ENCODE measurements around the gene LYVE1. TPM values are rescaled to one million over a fixed set of nuclear protein-coding genes. Genes with fewer than 3 reads are reported as not detected.

The LYVE1 gene
- total RNA-seq, 4 donors from 2014 or later, result 106 to 359 (median 275) TPM

DNA sequence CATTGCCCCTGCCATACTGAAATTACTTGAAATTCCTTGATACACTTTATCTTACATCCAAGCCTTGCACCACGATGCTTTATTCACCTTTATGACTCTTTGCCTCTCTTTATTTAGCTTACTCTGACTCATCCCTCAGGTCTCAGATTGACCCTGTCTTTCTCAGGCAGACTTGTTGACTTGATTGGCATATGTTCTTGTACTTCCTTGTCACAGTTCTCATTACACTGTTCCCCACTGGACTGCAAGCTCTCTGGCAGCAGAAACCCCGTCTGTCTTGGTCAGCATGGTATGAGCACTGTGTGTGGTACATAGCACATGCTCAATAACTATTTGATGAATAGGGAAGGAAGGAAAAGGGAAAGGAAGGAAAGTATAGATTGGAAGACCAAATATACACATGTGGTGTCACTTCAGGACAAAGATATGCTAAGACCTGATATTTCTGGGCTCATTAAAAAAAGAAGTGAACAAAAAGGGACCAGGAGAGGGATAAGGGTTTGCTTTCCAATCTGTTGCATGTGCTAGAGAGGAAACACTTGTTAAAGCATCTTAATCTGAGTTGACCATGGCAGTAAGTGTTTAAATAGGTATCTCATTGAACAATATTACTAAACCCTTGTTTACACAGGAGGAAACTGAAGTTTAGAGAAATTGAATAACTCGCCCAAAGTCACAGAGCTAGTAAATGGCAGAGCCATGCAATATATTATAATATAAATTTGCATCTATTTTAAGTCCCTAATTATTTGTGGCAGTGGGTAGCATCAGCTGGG lies 7.2 kb downstream of the LYVE1 start:
- ATAC-seq (ENCODE audit: low FRiP score) (no peak), DNase-seq (ENCODE audit: low spot score) (no peak)
- TF ChIP-seq, protein P1, sequence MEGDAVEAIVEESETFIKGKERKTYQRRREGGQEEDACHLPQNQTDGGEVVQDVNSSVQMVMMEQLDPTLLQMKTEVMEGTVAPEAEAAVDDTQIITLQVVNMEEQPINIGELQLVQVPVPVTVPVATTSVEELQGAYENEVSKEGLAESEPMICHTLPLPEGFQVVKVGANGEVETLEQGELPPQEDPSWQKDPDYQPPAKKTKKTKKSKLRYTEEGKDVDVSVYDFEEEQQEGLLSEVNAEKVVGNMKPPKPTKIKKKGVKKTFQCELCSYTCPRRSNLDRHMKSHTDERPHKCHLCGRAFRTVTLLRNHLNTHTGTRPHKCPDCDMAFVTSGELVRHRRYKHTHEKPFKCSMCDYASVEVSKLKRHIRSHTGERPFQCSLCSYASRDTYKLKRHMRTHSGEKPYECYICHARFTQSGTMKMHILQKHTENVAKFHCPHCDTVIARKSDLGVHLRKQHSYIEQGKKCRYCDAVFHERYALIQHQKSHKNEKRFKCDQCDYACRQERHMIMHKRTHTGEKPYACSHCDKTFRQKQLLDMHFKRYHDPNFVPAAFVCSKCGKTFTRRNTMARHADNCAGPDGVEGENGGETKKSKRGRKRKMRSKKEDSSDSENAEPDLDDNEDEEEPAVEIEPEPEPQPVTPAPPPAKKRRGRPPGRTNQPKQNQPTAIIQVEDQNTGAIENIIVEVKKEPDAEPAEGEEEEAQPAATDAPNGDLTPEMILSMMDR (IDR thresholded peaks at IDR 0.05), result no peak

DNA sequence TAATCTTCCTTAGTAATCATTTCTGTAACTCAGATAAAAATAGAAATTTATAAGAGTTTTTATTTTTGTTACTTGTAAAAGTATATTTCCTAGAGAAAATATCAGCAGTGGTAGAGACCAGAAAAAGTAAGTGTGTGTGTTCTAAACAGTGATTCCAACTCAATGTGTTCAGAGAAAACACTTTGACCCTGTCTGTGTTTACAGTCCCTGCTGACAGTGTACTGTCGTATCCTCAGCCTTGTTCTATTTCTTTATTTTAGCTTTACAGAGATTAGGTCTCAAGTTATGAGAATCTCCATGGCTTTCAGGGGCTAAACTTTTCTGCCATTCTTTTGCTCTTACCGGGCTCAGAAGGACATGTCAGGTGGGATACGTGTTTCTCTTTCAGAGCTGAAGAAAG lies 10.2 kb downstream of the LYVE1 start:
- ATAC-seq (ENCODE audit: low FRiP score), result no peak
- no peak for DNase-seq (ENCODE audit: low spot score)
- TF ChIP-seq, protein P1 (IDR thresholded peaks at IDR 0.05), result no peak

DNA sequence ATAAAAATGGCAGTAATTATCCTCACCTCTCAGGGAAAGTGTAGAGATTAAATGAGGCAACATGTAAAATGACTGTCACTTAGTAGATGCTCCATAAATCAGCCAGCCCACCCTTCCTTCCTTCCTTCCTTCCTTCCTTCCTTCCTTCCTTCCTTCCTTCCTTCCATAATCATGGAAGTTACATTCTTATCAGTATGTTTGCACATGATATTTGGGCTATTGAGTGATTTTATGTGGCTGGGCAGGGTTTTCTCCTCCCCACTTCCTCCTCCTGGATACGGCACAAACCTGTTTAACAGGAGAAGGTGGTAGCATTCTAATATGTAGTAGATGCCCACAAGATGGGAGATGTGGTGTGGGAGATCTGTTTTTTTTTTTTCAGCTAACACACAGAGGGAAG lies 11.9 kb downstream of the LYVE1 start:
- TF ChIP-seq, protein P1 (IDR thresholded peaks at IDR 0.05), result no peak
- no peak for DNase-seq (ENCODE audit: low spot score)
- no peak for ATAC-seq (ENCODE audit: low FRiP score)

DNA sequence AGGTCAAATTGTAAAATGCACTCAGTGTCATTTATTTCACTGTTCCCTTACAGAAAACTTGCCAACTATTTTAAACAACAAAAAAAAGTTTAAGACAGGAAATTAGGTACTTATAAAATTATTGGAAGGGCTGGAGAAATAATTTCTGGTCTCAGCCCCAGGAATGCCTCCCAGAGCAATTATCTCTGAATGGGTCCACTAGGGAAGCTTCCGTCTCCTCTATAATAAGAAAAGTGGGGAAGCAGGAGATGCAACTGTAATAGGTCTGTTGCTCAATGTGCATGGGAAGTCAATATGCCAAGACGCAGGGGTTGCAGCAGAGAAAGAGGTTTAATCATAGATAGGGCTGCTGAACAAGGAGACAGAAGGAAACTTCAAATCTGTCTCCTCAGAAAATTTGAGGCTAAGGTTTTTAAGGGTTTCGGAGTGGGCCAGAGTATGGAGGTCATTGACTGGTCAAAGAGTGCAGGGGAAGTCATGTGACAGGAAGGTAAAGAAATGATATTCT lies 16.6 kb downstream of the LYVE1 start:
- TF ChIP-seq, protein P1 (IDR thresholded peaks at IDR 0.05), result no peak
- ATAC-seq (ENCODE audit: low FRiP score), result no peak
- no peak for DNase-seq (ENCODE audit: low spot score)

DNA sequence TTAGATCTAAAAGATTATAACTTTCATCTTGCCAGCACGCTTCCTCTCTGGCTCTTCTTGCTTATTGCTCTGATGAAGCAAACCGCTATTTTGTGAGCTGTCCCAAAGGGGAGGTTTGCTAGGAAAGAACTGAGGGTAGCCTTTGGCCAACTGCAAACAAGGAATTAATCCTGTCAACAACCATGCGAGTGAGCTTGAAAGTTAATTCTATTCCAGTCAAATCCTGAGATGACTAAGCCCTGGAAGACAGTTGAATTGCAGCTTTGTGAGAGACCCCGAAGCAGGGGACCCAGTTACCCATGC lies 17.2 kb downstream of the LYVE1 start:
- DNase-seq (ENCODE audit: low spot score), result no peak
- TF ChIP-seq, protein P1 (IDR thresholded peaks at IDR 0.05), result no peak
- no peak for ATAC-seq (ENCODE audit: low FRiP score)

DNA sequence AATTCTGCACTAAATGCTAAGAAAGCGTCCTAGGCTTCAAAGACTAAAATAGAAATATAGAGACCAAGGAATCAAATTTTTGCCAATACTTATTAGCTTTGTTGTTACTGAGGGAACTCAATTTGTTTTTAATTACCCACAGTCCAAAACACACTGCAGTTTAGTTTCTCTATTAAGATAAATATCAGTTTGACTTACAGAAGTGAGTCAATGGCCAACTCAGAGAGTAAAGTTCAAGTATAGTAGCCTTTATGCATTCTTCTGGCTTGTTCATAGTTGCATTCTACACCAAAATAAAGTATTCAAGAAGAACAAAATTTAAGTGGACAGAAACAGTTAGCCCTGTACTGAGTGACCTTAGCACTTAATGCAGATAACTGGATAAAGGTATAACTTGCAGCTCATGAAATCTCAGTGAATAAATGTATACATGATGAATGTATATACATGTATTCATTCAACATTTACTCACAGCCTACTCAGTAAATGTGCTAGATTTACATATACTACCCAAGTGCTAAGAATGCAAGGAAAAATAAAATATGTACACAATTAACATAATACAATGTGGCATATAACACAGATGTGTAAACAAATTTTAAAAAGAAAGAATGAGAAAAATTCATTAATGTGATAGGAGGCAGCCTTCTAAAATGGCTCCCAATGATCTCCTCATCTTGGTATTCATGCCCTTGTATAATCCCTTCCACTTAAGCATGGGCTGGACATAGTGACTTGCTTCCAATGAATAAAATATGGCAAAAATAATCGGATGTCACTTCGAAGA lies 17.8 kb downstream of the LYVE1 start:
- ATAC-seq (ENCODE audit: low FRiP score) (no peak), DNase-seq (ENCODE audit: low spot score) (no peak)
- TF ChIP-seq, protein P1 (IDR thresholded peaks at IDR 0.05), result no peak
